ENCODE data around the gene RTP2.
A peak's percentile ranks its signal among the peaks of the same experiment; 100 is the strongest.

RTP2 gene

DNA sequence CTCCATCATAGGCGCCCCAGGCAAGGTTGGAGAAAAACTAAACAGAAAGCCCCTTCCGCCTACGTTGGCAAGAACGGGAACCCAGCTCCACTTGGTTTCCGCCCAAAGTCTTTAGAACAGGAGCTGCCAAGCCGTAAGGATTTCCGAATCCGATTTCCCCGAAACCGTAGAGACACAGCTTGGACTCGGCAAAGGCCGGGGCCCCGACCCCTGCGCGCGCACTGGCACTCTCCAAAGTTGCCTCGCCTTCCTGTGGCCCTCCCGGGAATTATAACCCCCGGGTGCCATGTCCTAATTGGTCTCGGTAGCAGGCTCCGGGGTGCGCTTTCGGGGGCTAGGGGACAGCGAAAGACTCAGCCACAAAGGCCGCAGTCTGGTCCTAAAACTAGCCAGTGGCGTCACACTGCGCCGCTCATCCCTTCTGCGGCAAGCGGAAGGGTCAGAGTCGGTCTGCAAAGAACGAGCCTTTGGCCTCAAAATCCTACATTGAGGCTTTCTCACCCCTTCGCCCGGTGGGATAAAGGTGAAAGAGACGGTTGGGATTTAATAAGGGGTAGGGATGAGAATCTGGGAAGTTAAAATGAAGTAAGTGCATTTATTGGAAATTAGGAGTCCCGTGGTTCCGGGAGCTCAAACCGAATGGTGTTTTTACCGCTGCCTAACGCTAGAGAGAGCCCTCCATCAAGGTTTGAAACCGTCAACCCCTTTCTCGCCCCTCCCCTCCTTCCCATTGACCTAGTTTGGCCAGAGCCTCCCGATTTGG is 36.2 kb upstream of the RTP2 start:
- peak; percentile 65 for DNase-seq

DNA sequence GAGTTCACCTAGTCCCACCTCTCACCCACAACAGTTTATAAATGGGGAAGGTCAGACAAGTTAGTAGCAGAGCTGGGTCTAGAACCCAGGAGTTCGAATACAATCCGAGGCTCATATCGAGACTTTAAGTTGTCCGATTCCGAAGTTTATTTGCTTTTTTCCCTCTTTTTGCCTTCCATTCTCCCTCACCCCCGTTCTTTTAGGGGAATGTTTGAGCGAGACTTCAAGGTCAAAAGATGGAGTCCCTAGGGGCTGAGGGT is 35.6 kb upstream of the RTP2 start:
- DNase-seq: no peak

DNA sequence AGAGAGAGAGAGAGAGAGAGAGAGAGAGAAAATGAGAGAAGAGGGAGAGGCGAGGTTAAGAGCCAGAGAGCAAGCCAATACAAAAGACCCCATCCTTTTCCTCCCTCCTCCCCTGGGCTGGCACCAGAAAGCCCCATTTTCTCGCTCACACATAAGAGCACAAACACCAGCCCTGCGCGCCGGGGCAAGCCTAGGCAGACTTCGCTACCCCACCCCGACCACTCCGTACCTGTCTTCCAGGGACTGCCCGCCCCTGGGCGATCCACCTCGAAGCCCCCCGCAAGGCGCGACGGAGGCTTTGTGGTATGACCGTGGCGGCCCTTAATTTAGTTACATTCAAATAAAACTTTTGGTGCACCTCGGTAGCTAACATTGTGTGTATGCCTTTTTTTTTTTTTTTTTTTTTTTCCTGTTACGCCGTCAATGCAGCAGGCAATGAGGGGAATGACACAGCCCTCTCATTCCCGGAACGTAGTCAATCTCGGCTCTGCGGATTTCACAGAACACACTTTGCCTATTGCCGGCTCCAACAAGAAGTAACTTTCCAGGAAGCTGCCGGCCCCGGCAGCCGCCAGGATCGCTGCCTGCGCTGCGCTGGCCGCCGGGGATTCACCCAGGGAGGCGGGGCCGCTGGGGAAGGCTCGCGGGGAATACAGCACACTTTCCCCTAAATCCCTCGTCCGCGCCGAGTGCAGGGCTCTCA is 35.2 kb upstream of the RTP2 start:
- DNase-seq: no peak

DNA sequence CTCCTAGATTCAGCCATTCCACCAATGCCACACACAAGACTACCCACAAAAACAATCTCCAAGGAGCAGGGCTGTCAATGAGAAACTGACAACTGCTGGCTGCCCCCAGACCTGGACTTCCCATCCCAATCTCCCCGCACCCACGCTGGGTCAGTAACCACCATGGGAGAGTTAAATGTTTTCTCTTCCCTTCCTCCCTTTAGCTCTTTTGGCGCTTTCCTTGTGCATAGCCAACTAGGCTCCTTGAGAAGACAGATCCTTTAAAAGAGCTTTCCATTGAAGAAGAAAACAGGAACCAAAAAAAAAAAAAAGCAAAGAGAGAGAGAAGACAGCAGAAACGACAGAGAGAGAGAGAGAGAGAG is 34.6 kb upstream of the RTP2 start:
- DNase-seq: no peak

DNA sequence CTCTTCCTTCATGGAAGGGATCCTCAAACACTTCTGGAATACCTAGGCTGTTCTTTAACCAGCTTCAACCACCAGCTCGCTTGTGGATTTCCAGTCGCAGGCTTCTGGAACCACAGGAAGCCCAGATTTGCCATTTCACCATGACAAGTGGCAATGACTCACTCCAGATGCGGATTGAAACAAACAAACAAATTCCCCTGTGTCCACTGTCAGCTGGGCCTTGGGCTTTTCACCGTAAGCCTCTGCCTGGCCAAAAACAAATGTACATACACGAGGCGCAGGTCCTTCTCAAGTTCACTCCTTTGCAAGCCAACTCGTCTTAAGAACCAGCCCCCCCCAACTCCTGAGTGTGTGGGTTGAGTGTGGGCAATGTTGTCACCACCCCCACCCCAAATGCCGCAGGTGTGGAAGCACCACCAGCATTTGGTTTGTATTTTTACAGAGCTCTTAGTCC is 34.1 kb upstream of the RTP2 start:
- DNase-seq: no peak

DNA sequence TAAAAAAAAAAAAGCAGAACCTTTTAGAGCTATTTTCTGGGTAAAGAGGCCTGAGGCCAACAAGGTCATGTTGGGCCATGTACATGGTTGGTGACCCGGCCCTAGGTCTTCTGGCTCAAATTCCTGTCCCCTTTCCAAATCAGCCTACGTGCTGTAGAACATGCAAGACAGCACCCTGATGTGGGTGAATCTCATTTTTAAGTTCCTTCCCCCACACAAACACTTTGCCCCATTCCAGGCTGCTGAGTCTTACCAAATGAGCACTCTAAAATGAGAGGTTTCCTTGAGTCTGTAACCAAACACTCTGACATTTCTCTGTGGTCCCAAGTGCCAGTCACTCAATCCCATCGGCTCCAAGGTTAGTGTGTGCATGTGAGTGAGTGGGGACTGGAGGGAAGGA is 33.5 kb upstream of the RTP2 start:
- DNase-seq: no peak

DNA sequence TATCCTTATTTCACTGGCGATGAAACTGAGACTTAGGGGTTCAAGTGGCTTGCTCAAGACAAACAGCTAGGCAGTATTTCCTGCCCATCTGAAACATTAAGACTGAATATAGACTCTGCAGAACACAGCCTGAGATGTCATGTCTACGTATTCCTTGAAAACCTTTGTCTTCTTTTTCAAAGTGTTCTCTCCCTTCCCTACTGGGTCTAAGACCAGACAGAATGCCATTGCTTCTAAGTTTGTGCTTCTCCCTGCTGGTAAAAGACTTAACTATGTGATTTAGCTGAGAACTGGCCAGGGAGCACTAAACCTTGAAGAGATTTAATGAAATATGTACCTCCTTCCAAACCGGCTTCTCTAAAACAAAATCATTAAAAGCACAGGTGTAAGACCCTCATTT is 33.0 kb upstream of the RTP2 start:
- DNase-seq: no peak

DNA sequence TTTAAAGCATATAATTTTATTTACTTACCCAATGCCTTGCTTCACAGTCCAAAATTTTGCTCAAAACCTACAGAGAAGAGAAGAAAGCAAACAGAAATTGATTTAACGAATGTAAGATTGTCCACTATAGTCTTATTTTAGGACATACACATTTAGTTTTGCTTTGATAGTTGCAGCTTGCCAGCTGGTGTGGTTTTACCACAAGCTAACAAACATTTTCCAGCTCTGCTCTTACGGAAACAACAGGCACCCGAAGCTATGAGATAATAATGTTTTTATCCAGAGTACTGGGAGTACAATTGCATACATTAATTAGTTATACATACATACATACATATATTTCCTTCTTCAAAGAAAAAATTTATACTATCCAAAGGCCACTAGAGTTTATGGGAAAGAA is 32.5 kb upstream of the RTP2 start:
- DNase-seq: no peak

DNA sequence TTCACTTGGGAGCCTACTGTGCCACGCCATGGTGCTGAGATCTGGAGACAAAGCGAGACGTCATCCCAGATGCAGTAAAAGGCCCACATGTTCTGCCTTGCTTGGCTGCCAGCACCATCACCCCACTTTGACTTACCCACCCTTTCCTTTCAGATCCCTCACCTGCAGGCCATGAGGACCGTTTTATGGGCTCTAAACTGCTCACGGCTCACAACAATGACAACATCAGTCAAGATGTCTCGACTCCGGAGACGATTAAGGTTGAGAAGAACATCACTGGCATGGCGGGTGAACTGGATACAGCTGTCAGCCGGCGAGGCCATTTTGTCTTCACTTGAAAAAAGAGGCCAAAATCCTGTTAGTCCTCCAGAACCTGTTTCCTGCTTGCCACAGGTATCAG is 31.0 kb upstream of the RTP2 start:
- DNase-seq: no peak

DNA sequence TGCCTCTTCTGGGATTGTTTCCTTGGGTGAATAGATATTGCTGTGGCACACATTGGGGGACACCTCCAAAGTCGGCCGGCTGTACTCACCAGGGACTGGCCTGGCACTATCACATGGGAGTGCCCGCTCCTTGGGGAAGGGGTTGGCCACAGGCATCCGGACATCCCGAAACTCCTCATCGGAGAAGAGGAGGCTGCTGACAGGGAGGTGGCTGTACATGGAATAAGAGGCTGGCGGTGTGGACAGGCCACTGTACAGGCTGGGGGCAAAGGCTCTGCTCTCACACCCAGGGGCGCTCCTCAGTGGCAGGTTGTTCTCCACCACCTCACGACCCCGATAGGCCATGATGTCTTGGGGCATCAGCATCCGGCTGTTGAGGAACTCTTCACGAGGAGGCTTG is 27.2 kb upstream of the RTP2 start:
- no peak for DNase-seq

DNA sequence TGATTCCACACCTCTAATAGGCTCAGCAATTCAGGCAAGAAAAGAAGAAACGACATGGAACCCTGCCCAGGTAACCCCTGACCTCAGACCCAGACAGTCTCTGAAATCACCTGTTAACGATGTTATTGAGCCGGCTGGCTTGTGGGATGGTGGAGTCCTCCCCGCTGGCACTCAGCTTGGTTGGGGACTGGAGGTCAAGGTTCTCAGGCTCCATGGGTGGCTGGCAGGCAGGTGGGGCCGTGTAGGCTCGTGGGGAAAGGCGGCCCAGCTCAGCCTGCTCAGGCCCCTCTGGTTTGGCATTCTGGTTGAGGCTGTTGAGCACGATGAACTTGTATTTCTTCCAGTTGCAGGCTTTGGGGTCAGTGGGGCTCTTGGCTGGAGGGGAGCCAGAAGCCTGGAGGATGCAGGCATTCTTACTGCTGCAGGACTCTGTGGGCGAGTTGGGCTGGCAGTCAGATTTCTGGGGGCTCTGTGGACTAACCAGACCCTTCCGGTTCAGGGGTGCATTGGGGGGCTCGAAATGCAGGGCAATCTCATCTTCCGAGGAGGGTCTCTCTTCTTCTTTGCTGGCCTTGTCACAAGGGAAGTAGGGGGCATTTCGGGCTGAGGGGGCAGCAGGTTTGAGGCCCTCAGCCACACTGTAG is 26.7 kb upstream of the RTP2 start:
- no peak for DNase-seq

DNA sequence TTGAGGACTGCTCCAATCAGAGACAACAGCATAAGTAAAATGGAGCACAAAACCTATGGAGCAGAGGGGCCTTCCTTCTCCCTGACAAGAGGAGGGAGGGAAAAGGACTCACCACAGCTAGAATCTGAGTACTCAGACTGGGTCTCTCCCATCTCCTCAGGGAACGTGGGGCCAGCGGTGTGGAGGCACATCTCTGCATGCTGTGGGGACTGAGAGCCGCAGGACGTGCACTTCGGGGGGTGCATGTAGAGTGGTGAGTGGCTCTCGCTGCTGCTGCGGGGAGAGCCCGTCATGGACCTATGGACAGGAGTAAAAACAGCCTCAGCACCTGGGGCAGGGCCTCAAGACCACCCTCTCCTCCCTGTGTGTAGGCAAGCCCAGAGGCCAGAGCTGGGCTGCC is 25.9 kb upstream of the RTP2 start:
- no peak for DNase-seq

DNA sequence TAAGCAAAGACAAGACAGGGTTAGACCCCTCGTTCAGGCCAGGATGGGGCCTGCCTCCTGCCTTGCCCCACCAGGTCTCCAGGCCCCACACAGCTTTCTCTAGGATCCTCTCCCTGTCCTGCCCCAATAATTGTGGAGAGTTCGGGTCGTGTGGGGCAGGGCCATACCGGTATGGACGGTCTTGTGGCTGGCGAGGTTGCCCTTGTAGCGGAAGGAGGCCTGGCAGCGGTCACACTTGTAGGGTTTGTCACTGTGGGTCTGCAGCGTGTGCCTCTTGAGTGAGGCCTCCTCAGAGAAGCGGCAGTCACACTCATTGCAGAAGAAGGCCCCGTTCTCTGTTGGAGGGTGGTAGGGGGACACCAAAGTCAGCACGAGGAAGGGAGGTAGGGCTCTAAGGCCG is 24.2 kb upstream of the RTP2 start:
- no peak for DNase-seq

DNA sequence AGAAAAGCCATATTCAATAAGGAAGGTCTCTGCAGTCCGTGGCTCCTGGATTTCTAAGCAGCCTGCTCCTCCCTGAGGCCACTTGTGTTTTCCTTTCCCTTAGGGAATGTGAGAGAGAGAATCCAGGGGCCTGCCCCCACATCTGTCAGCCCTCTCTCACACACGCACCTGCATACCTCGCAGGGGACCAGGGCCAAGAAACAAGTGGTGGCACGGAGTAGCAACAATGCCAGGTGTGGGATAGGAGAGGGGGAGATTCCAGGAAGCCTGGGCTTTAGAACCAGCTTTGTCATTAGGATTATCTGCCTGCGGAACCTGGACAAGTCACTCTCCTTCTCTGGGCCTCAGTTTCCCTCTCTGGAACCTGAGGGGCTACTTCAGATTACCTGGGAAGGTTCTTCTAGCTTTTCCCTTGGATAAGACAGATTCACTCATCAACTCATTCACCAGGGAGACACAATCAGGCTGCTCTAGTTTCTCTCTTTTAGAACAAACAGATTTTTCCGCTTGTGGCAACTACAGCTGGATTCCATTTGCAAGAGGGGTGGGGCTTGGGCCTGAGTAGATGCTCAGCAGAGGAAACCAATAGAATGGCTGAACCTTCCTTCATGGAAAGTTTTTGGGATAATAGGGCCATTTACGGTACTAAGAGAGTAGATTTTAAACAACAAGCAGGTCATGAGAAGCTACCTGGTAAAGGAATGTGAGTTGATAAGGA is 23.5 kb upstream of the RTP2 start:
- no peak for DNase-seq

DNA sequence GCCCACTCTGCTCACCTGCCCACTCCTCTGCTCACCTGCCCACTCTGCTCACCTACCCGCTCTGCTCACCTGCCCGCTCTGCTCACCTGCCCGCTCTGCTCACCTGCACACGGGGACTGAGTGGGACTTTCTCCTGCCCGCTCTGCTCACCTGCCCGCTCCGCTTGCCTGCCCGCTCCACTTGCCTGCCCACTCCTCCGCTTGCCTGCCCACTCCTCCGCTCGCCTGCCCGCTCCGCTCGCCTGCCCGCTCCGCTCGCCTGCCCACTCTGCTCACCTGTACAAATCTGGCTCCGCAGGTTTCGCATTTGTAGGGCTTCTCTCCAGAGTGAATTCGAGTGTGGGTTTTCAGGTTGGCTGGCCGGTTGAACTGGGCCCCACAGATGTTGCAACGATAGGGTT is 22.9 kb upstream of the RTP2 start:
- no peak for DNase-seq

DNA sequence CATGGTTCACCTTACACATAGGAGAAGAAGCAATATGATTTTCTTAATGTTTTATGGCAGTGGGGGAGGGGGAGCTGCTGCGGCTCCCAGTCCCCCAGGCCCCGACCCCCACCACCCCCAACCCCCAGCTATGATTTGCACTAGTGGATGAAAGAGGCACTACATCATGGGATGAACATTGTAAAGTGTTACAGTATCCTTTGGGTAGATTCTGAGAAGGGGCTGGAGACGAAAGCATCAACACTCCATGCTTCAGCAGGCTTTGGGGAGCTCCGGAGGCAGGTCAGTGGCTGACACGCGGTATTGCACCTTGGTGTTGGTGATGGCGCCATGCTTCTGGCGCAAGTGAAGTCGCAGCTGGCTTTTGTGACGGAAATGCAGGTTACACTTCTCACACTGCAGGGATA is 19.9 kb upstream of the RTP2 start:
- DNase-seq: no peak

DNA sequence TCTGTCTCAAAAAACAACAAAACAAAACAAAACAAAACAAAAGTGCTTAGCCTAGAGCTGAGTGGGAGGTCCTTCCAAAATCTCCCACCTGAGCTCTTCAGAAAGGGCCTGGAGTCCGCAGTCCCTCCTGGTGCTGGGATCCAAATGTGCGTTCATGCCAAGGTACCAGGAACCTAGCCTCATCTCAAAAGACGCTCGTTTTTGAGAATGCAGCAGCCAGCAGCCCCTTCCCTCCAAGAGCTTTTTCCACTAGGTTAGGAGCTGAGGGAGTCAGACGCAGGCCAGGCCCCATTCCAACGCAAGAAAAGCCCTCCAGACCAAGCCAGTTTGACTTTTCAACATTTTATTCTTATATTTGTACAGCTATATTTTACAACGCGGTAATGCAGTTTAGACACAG is 18.7 kb upstream of the RTP2 start:
- DNase-seq: no peak

DNA sequence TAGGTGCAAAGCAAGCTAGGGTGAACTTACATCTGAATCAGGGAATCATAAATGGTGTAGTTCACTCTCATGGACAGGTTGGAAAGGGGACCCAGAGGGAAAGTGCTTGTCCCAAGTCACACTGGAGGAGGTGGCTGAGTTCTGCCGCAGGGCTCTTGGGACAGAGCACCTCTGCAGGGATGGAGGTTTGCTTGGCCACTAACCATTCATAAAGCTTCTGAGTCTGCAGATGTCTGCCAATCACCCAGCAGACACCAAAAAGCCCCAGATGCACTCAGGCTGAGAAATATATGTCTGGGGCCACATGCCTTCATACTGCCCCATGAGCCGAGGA is 17.9 kb upstream of the RTP2 start:
- no peak for DNase-seq

DNA sequence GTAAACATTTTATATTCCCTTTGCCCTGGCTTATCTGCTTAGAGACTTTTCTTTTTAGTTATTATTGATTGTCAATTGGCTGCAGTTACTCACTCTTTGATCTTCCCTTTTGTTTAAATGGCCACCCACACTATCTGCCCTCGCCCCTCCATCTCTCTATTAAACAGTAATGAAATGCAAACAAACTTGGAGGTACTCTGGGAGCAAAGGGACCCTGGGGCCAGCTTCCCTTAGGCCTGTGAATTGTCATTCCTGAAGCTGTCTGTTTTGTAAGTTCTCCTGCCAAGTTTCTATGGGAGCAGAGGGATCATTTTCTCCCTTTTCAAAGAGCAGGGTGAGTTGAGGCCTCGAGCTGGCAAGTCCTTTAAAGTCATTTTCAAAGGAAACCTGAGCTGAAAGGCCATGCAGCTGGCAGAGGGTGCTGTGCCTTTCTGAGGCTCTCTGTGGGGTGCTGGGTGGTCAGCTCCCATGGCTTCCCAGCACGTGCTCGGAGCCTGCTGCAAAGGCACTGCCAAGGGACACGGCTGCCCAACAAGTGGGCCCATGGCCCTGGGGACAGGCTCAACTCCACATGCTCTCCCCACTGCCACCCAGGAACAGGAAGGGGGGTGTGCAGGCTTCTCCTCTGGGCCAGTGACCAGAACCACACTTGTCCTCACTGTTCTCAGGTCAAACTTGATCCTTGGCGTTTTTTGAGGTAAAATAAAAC is 17.4 kb upstream of the RTP2 start:
- no peak for DNase-seq

DNA sequence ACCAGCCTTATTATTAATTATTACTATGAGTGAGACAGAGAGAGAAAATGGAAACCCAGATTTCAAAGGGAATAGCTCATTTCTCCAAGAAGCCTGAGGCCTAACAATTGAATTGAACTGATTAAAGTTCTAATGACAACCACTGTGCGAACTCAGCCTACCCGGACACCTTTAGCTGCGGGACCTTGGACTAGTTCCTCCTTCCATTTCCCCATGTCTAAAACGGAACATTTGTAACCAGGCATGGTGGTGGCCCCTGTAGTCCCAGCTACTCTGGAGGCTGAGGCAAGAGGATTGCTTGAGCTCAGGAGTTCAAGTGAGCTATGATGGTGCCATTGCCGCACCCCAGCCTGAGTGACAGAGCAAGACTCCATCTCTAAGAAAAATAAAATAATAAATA is 16.4 kb upstream of the RTP2 start:
- DNase-seq: no peak

DNA sequence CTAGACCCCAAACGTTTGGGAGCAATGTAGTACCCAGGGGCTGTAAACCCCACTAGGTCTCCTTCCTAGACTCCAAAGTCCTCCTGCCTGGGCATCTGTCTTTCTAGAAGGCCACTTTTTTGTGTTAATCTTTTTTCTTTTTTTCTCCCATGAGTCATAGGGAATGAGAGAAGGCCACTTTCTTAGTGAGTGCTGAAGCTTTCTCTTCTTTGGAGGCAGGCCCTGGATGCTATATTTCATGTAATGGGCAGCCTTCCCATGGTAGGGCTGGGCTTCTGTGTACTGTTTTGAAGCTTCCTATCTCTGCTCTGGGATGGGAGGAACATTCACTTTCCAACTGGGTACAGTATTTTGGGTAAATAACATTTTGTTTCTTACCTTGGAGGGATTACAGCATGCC is 15.2 kb upstream of the RTP2 start:
- no peak for DNase-seq

DNA sequence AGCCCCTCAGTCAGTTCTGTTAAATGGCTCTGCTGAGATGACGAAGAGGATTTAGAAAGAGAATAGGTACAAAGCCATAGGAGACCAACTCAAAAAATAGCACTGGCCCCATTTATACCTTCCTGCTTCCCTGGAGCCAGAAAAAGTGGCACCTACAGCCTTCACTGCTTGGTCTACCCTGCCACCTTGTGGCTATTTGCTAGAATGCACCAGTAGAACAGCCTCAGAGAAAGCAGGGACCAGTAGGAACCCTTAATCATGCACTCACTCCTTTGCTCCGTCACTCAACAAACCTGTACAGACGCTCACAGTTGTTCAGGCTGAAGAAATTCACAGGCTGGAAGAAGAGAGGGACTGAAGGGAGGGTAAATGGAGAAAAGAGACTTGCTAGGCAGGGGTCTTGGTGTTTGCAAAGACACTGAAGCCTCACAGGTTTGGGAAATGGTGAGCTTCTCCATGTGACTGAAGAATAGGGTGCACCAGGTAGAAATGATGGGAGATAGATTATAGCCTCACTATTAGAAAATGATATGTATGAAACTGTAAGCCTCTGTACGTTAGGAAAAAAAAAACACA is 12.1 kb upstream of the RTP2 start:
- DNase-seq: peak; percentile 30

DNA sequence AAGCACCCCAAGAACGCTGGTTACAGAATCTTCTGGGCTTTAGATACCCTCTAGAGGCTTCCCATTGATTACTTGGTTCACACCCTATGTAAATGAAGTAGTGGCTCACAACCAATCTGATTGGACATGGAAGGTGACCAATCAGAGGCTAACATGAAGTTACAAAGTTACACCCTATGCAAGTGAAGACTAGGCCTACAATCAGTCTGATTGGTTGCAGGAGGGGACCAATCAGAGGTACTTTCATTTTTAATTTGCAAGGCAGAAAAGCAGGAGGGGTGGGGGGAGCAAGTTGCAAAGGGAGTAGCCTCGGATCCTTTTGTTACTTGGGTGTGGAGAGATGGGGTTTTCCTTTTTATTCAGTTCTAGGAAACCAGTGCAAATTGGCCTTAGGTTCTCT is 11.1 kb upstream of the RTP2 start:
- no peak for DNase-seq

Data from DMS 273 treated with DMSO at 0.1 percent for 48 hours (cell line).